ENCODE measurements around the gene PSMA6. TPM values are rescaled to one million over a fixed set of nuclear protein-coding genes. Genes with fewer than 3 reads are reported as not detected.

The PSMA6 gene
- total and polyA plus RNA-seq, 2 of the 13 experiments (the other 11 are each of a cell fraction or from before 2014, with no cell fraction given), result 525 to 1,109 TPM

GRCh38 chr14:35355981-35356841 lies 64.0 kb downstream of the PSMA6 start (continued):
- 0 out of 2 replicates have a peak, but pooled peaks have one; percentile 3 for TF ChIP-seq ZHX2 (IDR thresholded peaks at IDR 0.05; ENCODE audit: low read depth)
- TF ChIP-seq ZHX2 (CRISPR knock-in tag; IDR thresholded peaks at IDR 0.05; ENCODE audit: borderline replicate concordance), result no peak
- TF ChIP-seq ZNF674 (CRISPR knock-in tag; IDR thresholded peaks at IDR 0.05; ENCODE audit: low read depth), result no peak
- peak; percentile 25; the same call in 1 of the 2 replicates for TF ChIP-seq MAZ (IDR thresholded peaks at IDR 0.05; ENCODE audit: borderline replicate concordance, low read depth, low read length)
- no peak for TF ChIP-seq MAZ (CRISPR knock-in tag; IDR thresholded peaks at IDR 0.05; ENCODE audit: low read depth)
- TF ChIP-seq KDM1A (CRISPR knock-in tag; IDR thresholded peaks at IDR 0.05), result 0 out of 2 replicates have a peak, but pooled peaks have one; percentile 28
- TF ChIP-seq ZSCAN12 (CRISPR knock-in tag; IDR thresholded peaks at IDR 0.05), result peak; percentile 77; the same call in 1 of the 2 replicates
- 0 out of 2 replicates have a peak, but pooled peaks have one; percentile 59 for TF ChIP-seq ZNF775 (CRISPR knock-in tag; IDR thresholded peaks at IDR 0.05; ENCODE audit: borderline replicate concordance)
- TF ChIP-seq SIN3A (IDR thresholded peaks at IDR 0.05; ENCODE audit: borderline replicate concordance, low read depth, low read length), result no peak
- TF ChIP-seq, protein P1, sequence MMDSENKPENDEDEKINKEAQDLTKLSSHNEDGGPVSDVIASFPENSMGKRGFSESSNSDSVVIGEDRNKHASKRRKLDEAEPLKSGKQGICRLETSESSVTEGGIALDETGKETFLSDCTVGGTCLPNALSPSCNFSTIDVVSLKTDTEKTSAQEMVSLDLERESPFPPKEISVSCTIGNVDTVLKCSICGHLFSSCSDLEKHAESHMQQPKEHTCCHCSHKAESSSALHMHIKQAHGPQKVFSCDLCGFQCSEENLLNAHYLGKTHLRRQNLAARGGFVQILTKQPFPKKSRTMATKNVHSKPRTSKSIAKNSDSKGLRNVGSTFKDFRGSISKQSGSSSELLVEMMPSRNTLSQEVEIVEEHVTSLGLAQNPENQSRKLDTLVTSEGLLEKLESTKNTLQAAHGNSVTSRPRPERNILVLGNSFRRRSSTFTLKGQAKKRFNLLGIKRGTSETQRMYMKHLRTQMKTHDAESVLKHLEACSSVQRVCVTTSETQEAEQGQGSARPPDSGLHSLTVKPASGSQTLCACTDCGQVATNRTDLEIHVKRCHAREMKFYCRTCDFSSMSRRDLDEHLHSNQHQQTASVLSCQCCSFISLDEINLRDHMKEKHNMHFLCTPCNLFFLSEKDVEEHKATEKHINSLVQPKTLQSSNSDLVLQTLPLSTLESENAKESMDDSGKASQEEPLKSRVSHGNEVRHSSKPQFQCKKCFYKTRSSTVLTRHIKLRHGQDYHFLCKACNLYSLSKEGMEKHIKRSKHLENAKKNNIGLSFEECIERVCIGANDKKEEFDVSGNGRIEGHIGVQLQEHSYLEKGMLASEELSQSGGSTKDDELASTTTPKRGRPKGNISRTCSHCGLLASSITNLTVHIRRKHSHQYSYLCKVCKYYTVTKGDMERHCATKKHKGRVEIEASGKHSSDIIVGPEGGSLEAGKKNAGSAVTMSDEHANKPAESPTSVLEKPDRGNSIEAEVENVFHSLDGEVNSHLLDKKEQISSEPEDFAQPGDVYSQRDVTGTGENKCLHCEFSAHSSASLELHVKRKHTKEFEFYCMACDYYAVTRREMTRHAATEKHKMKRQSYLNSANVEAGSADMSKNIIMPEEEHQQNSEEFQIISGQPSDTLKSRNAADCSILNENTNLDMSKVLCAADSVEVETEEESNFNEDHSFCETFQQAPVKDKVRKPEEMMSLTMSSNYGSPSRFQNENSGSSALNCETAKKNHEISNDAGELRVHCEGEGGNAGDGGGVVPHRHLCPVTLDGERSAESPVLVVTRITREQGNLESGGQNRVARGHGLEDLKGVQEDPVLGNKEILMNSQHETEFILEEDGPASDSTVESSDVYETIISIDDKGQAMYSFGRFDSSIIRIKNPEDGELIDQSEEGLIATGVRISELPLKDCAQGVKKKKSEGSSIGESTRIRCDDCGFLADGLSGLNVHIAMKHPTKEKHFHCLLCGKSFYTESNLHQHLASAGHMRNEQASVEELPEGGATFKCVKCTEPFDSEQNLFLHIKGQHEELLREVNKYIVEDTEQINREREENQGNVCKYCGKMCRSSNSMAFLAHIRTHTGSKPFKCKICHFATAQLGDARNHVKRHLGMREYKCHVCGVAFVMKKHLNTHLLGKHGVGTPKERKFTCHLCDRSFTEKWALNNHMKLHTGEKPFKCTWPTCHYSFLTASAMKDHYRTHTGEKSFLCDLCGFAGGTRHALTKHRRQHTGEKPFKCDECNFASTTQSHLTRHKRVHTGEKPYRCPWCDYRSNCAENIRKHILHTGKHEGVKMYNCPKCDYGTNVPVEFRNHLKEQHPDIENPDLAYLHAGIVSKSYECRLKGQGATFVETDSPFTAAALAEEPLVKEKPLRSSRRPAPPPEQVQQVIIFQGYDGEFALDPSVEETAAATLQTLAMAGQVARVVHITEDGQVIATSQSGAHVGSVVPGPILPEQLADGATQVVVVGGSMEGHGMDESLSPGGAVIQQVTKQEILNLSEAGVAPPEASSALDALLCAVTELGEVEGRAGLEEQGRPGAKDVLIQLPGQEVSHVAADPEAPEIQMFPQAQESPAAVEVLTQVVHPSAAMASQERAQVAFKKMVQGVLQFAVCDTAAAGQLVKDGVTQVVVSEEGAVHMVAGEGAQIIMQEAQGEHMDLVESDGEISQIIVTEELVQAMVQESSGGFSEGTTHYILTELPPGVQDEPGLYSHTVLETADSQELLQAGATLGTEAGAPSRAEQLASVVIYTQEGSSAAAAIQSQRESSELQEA (CRISPR knock-in tag; IDR thresholded peaks at IDR 0.05; ENCODE audit: not compliant biosample characterization), result peak; percentile 55
- TF ChIP-seq ZNF460 (CRISPR knock-in tag; IDR thresholded peaks at IDR 0.05; ENCODE audit: borderline replicate concordance), result no peak
